Mesothelial cell of epicardium (in vitro differentiated cells): ENCODE results near the gene ELF3. TPM values are rescaled to one million over a fixed set of nuclear protein-coding genes. Genes with fewer than 3 reads are reported as not detected.

Source experiments
- DNase-seq, 2 experiments: peaks; one replicate each; pipeline ENCODE4 v3.0.0; 2021; ENCODE audit warnings: low spot score in 2 of 2; ENCODE audit not compliant: unreplicated experiment in 2 of 2
- H3K27ac Mint-ChIP-seq: 2 replicates; pipeline ENCODE4 v1.8.0; 2021; ENCODE audit warnings: mixed read lengths
- H3K27me3 Mint-ChIP-seq: 2 replicates; pipeline ENCODE4 v1.8.0; 2021; ENCODE audit warnings: low read depth, mixed read lengths
- H3K36me3 Mint-ChIP-seq: 2 replicates; pipeline ENCODE4 v1.8.0; 2021; ENCODE audit warnings: mixed read lengths
- H3K4me1 Mint-ChIP-seq: 2 replicates; pipeline ENCODE4 v1.8.0; 2021; ENCODE audit warnings: mixed read lengths
- H3K4me3 Mint-ChIP-seq: 2 replicates; pipeline ENCODE4 v1.8.0; 2021; ENCODE audit warnings: mild to moderate bottlenecking, moderate library complexity, mixed read lengths
- H3K9me3 Mint-ChIP-seq: 2 replicates; pipeline ENCODE4 v1.8.0; 2021; ENCODE audit warnings: mixed read lengths
- CTCF ChIP-seq: fragments of 200-600 bp; sonication (generic); IDR thresholded peaks from one replicate; pipeline ENCODE4 v1.5.0; 2021; ENCODE audit warnings: antibody characterized with exemption; ENCODE audit not compliant: unreplicated experiment
- total RNA-seq: library from RNA; stranded (reverse); gene quantifications from 3 replicates; pipeline ENCODE4 v1.2.1, GENCODE V29; 2021

ELF3 gene
- total RNA-seq, 1 donor from 2014 or later = 112 TPM

- H3K36me3 Mint-ChIP-seq = peaks cover 61% of the 10 kb centered on the region
- DNase-seq = no peak
- H3K27me3 Mint-ChIP-seq = no peaks in the 10 kb centered on the region
- no peaks in the 10 kb centered on the region for H3K9me3 Mint-ChIP-seq
- H3K4me1 Mint-ChIP-seq = peaks cover 32% of the 10 kb centered on the region
- TF ChIP-seq CTCF = no peak
- H3K4me3 Mint-ChIP-seq = no peak overlapping the region
- H3K27ac Mint-ChIP-seq = peak overlapping the region; percentile 80
Observed at GRCh38 chr1:202002507-202002906, 7.9 kb upstream of the ELF3 start.

GRCh38 chr1:202004711-202005110 lies 5.7 kb upstream of the ELF3 start:
- peaks cover 49% of the 10 kb centered on the region for H3K36me3 Mint-ChIP-seq
- no peaks in the 10 kb centered on the region for H3K27me3 Mint-ChIP-seq
- no peak overlapping the region for H3K4me3 Mint-ChIP-seq
- no peak for TF ChIP-seq CTCF
- H3K27ac Mint-ChIP-seq = peak overlapping the region; percentile 95
- peaks cover 50% of the 10 kb centered on the region for H3K4me1 Mint-ChIP-seq
- no peaks in the 10 kb centered on the region for H3K9me3 Mint-ChIP-seq
- no peak for DNase-seq

- H3K4me1 Mint-ChIP-seq = peaks cover 58% of the 10 kb centered on the region
- H3K9me3 Mint-ChIP-seq = no peaks in the 10 kb centered on the region
- H3K27me3 Mint-ChIP-seq = no peaks in the 10 kb centered on the region
- H3K27ac Mint-ChIP-seq = peak overlapping the region; percentile 95
- no peak for DNase-seq
- TF ChIP-seq CTCF = peak; percentile 51
- peaks cover 39% of the 10 kb centered on the region for H3K36me3 Mint-ChIP-seq
- no peak overlapping the region for H3K4me3 Mint-ChIP-seq
Observed at GRCh38 chr1:202005958-202006357, 4.4 kb upstream of the ELF3 start.

GRCh38 chr1:202007304-202007703 lies 3.1 kb upstream of the ELF3 start:
- Mint-ChIP-seq H3K4me1 (peaks cover 68% of the 10 kb centered on the region), H3K36me3 (peaks cover 33% of the 10 kb centered on the region), H3K27ac (peak overlapping the region; percentile 100), H3K27me3 (no peaks in the 10 kb centered on the region), H3K9me3 (no peaks in the 10 kb centered on the region), H3K4me3 (peak overlapping the region; percentile 26)
- TF ChIP-seq CTCF = no peak
- no peak for DNase-seq

- peaks cover 74% of the 10 kb centered on the region for H3K4me1 Mint-ChIP-seq
- peak overlapping the region; percentile 54 for H3K4me3 Mint-ChIP-seq
- peak; percentile 85 to 94 for DNase-seq
Observed at GRCh38 chr1:202007805-202008489, 2.4 kb upstream of the ELF3 start.

More at GRCh38 chr1:202007805-202008489, 2.4 kb upstream of the ELF3 start:
- no peak for TF ChIP-seq CTCF
- H3K9me3 Mint-ChIP-seq = no peaks in the 10 kb centered on the region
- peaks cover 26% of the 10 kb centered on the region for H3K36me3 Mint-ChIP-seq
- peak overlapping the region; percentile 100 for H3K27ac Mint-ChIP-seq
- H3K27me3 Mint-ChIP-seq = no peaks in the 10 kb centered on the region
